H1 (cell line): ENCODE results near the gene CREBL2. TPM values are rescaled to one million over a fixed set of nuclear protein-coding genes. Genes with fewer than 3 reads are reported as not detected.

Experiments
- ASH2L ChIP-seq: fragments of 200-600, 300-600 bp; sonication (generic); IDR thresholded peaks from one replicate; pipeline ENCODE4 v1.7.1; 2017; ENCODE audit warnings: low read length
- BRCA1 ChIP-seq: IDR thresholded peaks from 2 replicates; pipeline ENCODE4 v1.6.1; 2012; ENCODE audit warnings: low read depth, low read length, improper control_type of control experiment
- CREB1 ChIP-seq: IDR thresholded peaks from 2 replicates; pipeline ENCODE4 v1.6.1; 2012; ENCODE audit warnings: inconsistent platforms
- EZH2 ChIP-seq: fragments of 200-600 bp; sonication (generic); IDR thresholded peaks from 2 replicates; pipeline ENCODE4 v1.7.1; 2012; ENCODE audit warnings: low read depth, mild to moderate bottlenecking, moderate library complexity, low read length, inconsistent platforms; ENCODE audit not compliant: severe bottlenecking
- GTF2F1 ChIP-seq: IDR thresholded peaks from 2 replicates; pipeline ENCODE4 v1.6.1; 2012; ENCODE audit warnings: low read depth, low read length, improper control_type of control experiment, borderline replicate concordance
- HDAC6 ChIP-seq: IDR thresholded peaks from one replicate; pipeline ENCODE4 v1.7.1; 2012; ENCODE audit warnings: low read depth, mild to moderate bottlenecking, inconsistent platforms, low read length, moderate library complexity
- POLR2AphosphoS5 ChIP-seq: IDR thresholded peaks from 2 replicates; pipeline ENCODE4 v1.6.1; 2011; ENCODE audit warnings: low read depth, low read length
- RBBP5 ChIP-seq: IDR thresholded peaks from 2 replicates; pipeline ENCODE4 v1.7.1; 2012; ENCODE audit warnings: low read depth, mild to moderate bottlenecking, inconsistent platforms, low read length, moderate library complexity, borderline replicate concordance
- RFX5 ChIP-seq: IDR thresholded peaks from 2 replicates; pipeline ENCODE4 v1.6.1; 2011; ENCODE audit warnings: low read depth, low read length, improper control_type of control experiment, borderline replicate concordance
- RXRA ChIP-seq: IDR thresholded peaks from 2 replicates; pipeline ENCODE4 v1.6.1; 2011; ENCODE audit warnings: low read depth, mild to moderate bottlenecking, low read length, moderate library complexity; ENCODE audit not compliant: insufficient read depth
- SP2 ChIP-seq: IDR thresholded peaks from 2 replicates; pipeline ENCODE4 v1.6.1; 2012; ENCODE audit warnings: mild to moderate bottlenecking, low read length, inconsistent platforms
- SRF ChIP-seq: IDR thresholded peaks from 2 replicates; pipeline ENCODE4 v1.6.1; 2011; ENCODE audit warnings: mild to moderate bottlenecking, low read depth, low read length, moderate library complexity
- TAF1 ChIP-seq: IDR thresholded peaks from 2 replicates; pipeline ENCODE4 v1.6.1; 2011; ENCODE audit warnings: mild to moderate bottlenecking, low read depth, low read length
- TAF7 ChIP-seq: optimal IDR thresholded peaks from 2 replicates; pipeline ENCODE3; 2011; ENCODE audit warnings: low read depth, mild to moderate bottlenecking, inconsistent platforms, low read length, moderate library complexity, borderline replicate concordance
- polyA plus RNA-seq, 7 experiments: library from polyadenylated mRNA; depleted of rRNA in 3 of 7; stranded (reverse) in 5 of 7; unstranded in 2 of 7; fragments of >200 nt in 5 of 7; fragments of 200-250 nt in 2 of 7; gene quantifications; 1 replicate in 5 of 7; 2 replicates in 1 of 7; 4 replicates in 1 of 7; pipeline versions ENCODE4 v1.2.1 to v1.2.3, GENCODE V29; 2011 to 2013; ENCODE audit warnings: missing spikeins in 2 of 7, mixed read lengths in 2 of 7
- total RNA-seq: library from RNA; stranded (reverse); fragmentation: NEBNext Ultra II Directional; extraction: Animal tissue kit (Norgen Biotek cat#: 25700); gene quantifications from 2 replicates; pipeline ENCODE4 v1.2.1, GENCODE V29; 2021

The CREBL2 gene
- total and polyA plus RNA-seq, 2 of the 8 experiments (the other 6 are each of a cell fraction or from before 2014, with no cell fraction given), result 9.8 to 18.3 TPM

DNA sequence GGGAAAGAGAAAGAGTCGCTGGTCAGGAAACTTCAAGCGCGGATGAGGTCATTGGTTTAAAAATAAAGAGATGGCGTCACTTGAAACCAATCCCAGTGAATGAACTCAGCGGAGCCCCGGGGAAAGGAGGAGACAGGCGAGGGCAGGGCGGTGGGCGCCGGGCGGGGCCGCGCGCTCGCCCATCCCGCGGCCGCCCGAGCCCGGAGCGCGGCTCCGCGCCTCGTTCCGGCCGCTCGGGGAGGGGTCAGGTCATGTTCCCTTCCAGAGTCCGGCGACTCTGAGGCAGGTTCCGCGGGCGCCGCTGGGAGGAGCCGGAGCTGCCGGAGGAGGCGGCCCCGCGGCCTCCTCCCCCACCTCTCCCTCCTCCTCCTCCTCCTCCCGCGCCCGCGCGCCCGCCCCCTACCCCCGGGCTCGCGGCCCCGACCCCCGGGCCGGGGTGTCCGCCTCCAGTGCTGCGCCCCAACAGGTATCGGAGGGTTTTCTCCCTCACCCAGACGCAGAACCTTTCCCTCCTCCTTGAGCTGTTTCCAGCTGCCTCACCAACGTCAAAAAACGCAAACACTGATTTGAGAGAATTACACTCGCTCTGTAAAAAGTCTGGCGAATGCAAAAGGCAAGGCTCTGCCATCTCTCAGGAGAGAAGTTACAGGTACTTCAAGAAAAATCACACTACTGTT, 49.0 kb upstream of the CREBL2 start, which contains the start of gene DUSP16 (continued):
- TF ChIP-seq RXRA (no peak), SRF (no peak), BRCA1 (no peak), RFX5 (no peak), GTF2F1 (no peak), RBBP5 (peak; percentile 67; the same call in 1 of the 2 replicates), EZH2 (no peak), HDAC6 (no peak), ASH2L (peak; percentile 41), POLR2AphosphoS5 (peak; percentile 72), SP2 (no peak), CREB1 (peak; percentile 81; the same call in 1 of the 2 replicates), TAF1 (peak; percentile 77), TAF7 (no peak)
